Panc1 (cell line): Measurements from ENCODE around the gene RBM4. TPM values are rescaled to one million over a fixed set of nuclear protein-coding genes. Genes with fewer than 3 reads are reported as not detected.

ENCODE experiments used
- ATAC-seq: fragments of 200-7000 bp; cut with Tn5 transposase; 2 replicates; pipeline ENCODE4 v1.9.1; 2020; ENCODE audit warnings: mild to moderate bottlenecking, moderate library complexity
- BruUV-seq: library from RNA; stranded (reverse); fragments of 400-500 nt; replicated peaks from 2 replicates; lab custom pipeline; 2021; lab: Mats Ljungman, UMichigan
- CTCF ChIA-PET: fragments of 300-600 bp; sonication (Branson Sonifier 250); formaldehyde crosslinking; loops from one replicate; lab custom pipeline; 2022; ENCODE audit warnings: antibody characterized with exemption; lab: Charles Lee
- POLR2A ChIA-PET: fragments of 300-600 bp; sonication (Branson Sonifier 250); formaldehyde crosslinking; loops from one replicate; lab custom pipeline; 2022; ENCODE audit warnings: antibody characterized with exemption; lab: Charles Lee
- DNase-seq: peaks from one replicate; pipeline ENCODE4 v3.0.0-alpha.2; 2010; ENCODE audit warnings: low read depth, low spot score
- H3K27ac ChIP-seq: 2 replicates; pipeline ENCODE4 v1.5.1; 2011; ENCODE audit warnings: mild to moderate bottlenecking, low read length, inconsistent platforms
- H3K27me3 ChIP-seq: fragments of 200-500 bp; sonication (Bioruptor generic); 2 replicates; pipeline ENCODE4 v1.6.0; 2014; ENCODE audit warnings: low read length, inconsistent platforms; ENCODE audit not compliant: control insufficient read depth, insufficient read depth
- H3K36me3 ChIP-seq: fragments of 200-500 bp; sonication (Bioruptor generic); 2 replicates; pipeline ENCODE4 v1.5.1; 2014; ENCODE audit warnings: inconsistent platforms, mild to moderate bottlenecking, low read length, moderate library complexity; ENCODE audit not compliant: control insufficient read depth, insufficient read depth
- H3K4me1 ChIP-seq: 2 replicates; pipeline ENCODE4 v1.5.1; 2011; ENCODE audit warnings: inconsistent platforms, mild to moderate bottlenecking, low read length, moderate library complexity; ENCODE audit not compliant: control insufficient read depth, insufficient read depth
- H3K4me3 ChIP-seq, 2 experiments: 2 replicates each; pipeline ENCODE4 v1.5.1; 2011 to 2012; ENCODE audit warnings: low read depth in 2 of 2, low read length in 2 of 2, mild to moderate bottlenecking in 2 of 2, inconsistent platforms in 1 of 2, moderate library complexity in 1 of 2
- H3K9me3 ChIP-seq: fragments of 200-500 bp; sonication (Bioruptor generic); 2 replicates; pipeline ENCODE4 v1.5.1; 2014; ENCODE audit warnings: low read depth, mild to moderate bottlenecking, inconsistent platforms, low read length, moderate library complexity; ENCODE audit not compliant: control insufficient read depth, insufficient read depth
- POLR2AphosphoS5 ChIP-seq: IDR thresholded peaks from 2 replicates; pipeline ENCODE4 v1.6.1; 2012; ENCODE audit warnings: mild to moderate bottlenecking, low read depth, low read length, moderate library complexity
- SIN3A ChIP-seq: IDR thresholded peaks from 2 replicates; pipeline ENCODE4 v1.6.1; 2012; ENCODE audit warnings: low read depth, mild to moderate bottlenecking, low read length, moderate library complexity, borderline replicate concordance; ENCODE audit not compliant: insufficient read depth
- TCF7L2 ChIP-seq: IDR thresholded peaks from 2 replicates; pipeline ENCODE4 v1.6.1; 2011; ENCODE audit warnings: mild to moderate bottlenecking, low read depth, low read length, inconsistent platforms
- in situ Hi-C: cut with HindIII; loops from 2 replicates; pipeline ENCODE4 v1.10.0; 2016; ENCODE audit warnings: low sequenced_read_pairs, low pct_unique_long_range_greater_than_20kb
- intact Hi-C: fragments of 100-400 bp; cut with micrococcal nuclease; formaldehyde crosslinking; loops from one replicate; pipeline ENCODE4 v1.10.0; 2022; ENCODE audit not compliant: unreplicated experiment
- total RNA-seq: library from RNA; stranded (reverse); gene quantifications from one replicate; pipeline ENCODE4 v1.2.1, GENCODE V29; 2021; ENCODE audit not compliant: unreplicated experiment
- TF ChIP-seq, protein P1 (sequence below), 2 experiments: IDR thresholded peaks; 2 replicates each; pipeline ENCODE4 v1.6.1; 2011 to 2012; ENCODE audit warnings: low read depth in 2 of 2, control low read depth in 1 of 2, low read length in 1 of 2, mild to moderate bottlenecking in 1 of 2, moderate library complexity in 1 of 2; ENCODE audit not compliant: insufficient read depth in 1 of 2
- TF ChIP-seq, protein P2 (sequence below): fragments of 450-650 bp; IDR thresholded peaks from 2 replicates; pipeline ENCODE4 v1.5.1; 2017; ENCODE audit warnings: mild to moderate bottlenecking

Gene RBM4
- total RNA-seq, 1 experiment from 2014 or later: 195 TPM

DNA sequence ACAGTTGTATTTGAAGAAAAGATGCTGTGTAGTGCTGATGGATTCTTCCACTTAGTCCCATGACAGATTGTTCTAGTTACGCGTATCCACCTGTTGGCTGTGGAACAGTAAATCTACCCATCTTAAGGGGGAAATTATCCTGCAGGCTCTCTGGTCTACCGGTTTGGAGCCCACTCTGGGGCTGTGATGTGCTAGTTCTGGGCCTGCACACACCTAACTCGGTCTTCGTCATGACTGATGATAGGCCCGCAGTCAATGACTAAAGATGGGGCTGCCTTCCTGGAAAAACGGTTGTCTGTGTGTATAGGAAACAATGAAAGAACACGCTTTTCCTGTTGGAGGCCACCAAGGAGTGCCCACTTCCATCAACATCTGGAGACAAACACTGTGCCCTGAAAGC, 45.4 kb downstream of the RBM4 start:
- Histone ChIP-seq H3K36me3 (no peaks in the 10 kb centered on the region), H3K4me3 (no peak overlapping the region), H3K4me1 (no peaks in the 10 kb centered on the region; the same call in 1 of the 2 replicates), H3K9me3 (no peaks in the 10 kb centered on the region), H3K27ac (no peak overlapping the region), H3K27me3 (no peaks in the 10 kb centered on the region)
- TF ChIP-seq, protein P1, sequence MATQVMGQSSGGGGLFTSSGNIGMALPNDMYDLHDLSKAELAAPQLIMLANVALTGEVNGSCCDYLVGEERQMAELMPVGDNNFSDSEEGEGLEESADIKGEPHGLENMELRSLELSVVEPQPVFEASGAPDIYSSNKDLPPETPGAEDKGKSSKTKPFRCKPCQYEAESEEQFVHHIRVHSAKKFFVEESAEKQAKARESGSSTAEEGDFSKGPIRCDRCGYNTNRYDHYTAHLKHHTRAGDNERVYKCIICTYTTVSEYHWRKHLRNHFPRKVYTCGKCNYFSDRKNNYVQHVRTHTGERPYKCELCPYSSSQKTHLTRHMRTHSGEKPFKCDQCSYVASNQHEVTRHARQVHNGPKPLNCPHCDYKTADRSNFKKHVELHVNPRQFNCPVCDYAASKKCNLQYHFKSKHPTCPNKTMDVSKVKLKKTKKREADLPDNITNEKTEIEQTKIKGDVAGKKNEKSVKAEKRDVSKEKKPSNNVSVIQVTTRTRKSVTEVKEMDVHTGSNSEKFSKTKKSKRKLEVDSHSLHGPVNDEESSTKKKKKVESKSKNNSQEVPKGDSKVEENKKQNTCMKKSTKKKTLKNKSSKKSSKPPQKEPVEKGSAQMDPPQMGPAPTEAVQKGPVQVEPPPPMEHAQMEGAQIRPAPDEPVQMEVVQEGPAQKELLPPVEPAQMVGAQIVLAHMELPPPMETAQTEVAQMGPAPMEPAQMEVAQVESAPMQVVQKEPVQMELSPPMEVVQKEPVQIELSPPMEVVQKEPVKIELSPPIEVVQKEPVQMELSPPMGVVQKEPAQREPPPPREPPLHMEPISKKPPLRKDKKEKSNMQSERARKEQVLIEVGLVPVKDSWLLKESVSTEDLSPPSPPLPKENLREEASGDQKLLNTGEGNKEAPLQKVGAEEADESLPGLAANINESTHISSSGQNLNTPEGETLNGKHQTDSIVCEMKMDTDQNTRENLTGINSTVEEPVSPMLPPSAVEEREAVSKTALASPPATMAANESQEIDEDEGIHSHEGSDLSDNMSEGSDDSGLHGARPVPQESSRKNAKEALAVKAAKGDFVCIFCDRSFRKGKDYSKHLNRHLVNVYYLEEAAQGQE (IDR thresholded peaks at IDR 0.05; ENCODE audit: insufficient read depth in 1 of 2, low read depth in 2 of 2, low read length in 1 of 2): no peak
- TF ChIP-seq POLR2AphosphoS5 (no peak), SIN3A (no peak), TCF7L2 (no peak)
- TF ChIP-seq, protein P2, sequence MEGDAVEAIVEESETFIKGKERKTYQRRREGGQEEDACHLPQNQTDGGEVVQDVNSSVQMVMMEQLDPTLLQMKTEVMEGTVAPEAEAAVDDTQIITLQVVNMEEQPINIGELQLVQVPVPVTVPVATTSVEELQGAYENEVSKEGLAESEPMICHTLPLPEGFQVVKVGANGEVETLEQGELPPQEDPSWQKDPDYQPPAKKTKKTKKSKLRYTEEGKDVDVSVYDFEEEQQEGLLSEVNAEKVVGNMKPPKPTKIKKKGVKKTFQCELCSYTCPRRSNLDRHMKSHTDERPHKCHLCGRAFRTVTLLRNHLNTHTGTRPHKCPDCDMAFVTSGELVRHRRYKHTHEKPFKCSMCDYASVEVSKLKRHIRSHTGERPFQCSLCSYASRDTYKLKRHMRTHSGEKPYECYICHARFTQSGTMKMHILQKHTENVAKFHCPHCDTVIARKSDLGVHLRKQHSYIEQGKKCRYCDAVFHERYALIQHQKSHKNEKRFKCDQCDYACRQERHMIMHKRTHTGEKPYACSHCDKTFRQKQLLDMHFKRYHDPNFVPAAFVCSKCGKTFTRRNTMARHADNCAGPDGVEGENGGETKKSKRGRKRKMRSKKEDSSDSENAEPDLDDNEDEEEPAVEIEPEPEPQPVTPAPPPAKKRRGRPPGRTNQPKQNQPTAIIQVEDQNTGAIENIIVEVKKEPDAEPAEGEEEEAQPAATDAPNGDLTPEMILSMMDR: no peak
- in situ Hi-C loops: no loop called here
- no TSS peak for BruUV-seq
- ChIA-PET POLR2A (no interaction called here), CTCF (no interaction called here)
- no peak for DNase-seq
- ATAC-seq: no peak
- intact Hi-C loops: no loop called here

DNA sequence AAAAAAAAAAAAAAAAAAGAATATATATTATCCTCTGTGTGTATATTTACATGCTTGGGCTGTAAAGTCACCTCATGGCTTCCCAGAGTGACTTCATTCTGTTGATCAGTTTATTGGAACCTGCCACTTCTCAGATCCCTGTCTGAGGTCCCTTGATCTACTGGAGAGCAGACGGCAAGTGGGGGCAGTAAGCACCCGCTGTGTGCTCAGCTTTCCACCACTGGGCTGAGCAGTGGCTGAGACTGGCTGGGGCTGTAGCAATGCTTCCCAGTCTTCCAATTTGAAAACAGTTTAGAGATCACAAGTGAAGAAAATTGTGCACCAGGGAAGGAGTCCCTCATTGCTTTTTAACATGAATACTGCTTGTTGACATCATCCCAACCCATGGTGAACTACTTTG, 46.1 kb downstream of the RBM4 start:
- H3K4me3 ChIP-seq: no peak overlapping the region
- ChIA-PET CTCF (interaction anchor here (0.7 kb wide), 1 partner anchor 149 kb away, joined by 4 read pairs; no protein-coding TSS in a partner anchor), POLR2A (no interaction called here)
- DNase-seq (no peak), ATAC-seq (no peak)
- H3K27ac ChIP-seq: no peak overlapping the region
- TF ChIP-seq SIN3A (no peak), POLR2AphosphoS5 (no peak), TCF7L2 (no peak)
- TF ChIP-seq, protein P2: no peak
- TF ChIP-seq, protein P1 (IDR thresholded peaks at IDR 0.05; ENCODE audit: insufficient read depth in 1 of 2, low read depth in 2 of 2, low read length in 1 of 2): no peak
- intact Hi-C loops (no loop called here), in situ Hi-C loops (no loop called here)
- no peaks in the 10 kb centered on the region for H3K36me3 ChIP-seq
- H3K27me3 ChIP-seq: no peaks in the 10 kb centered on the region
- BruUV-seq: no TSS peak
- H3K4me1 ChIP-seq: no peaks in the 10 kb centered on the region
- H3K9me3 ChIP-seq: no peaks in the 10 kb centered on the region
